ENCODE data around the gene ITIH1.

- no peak for TF ChIP-seq EZH2 (IDR thresholded peaks at IDR 0.05; ENCODE audit: low read length, unreplicated experiment)
- no peak for TF ChIP-seq CTCF (conservative IDR thresholded peaks at IDR 0.05; ENCODE audit: low read depth, low read length)
- TF ChIP-seq EZH2phosphoT487 (IDR thresholded peaks at IDR 0.05; ENCODE audit: borderline replicate concordance, low read length), result no peak
These were observed 57.6 kb downstream of the ITIH1 start, which contains the start of gene MUSTN1 for GRCh38 chr3:52834871-52835501.

Measured in PC-3 (cell line).